GM23338 (cell line): ENCODE measurements around the gene LEO1. TPM values are rescaled to one million over a fixed set of nuclear protein-coding genes. Genes with fewer than 3 reads are reported as not detected.

ENCODE experiments used
- ATAC-seq: fragments of 200-7000 bp; cut with Tn5 transposase; 3 replicates; pipeline ENCODE4 v1.9.1; 2020
- DNase-seq: peaks from one replicate; pipeline ENCODE4 v3.0.0-alpha.2; 2015; ENCODE audit warnings: low spot score
- H2AFZ ChIP-seq: fragments of 200-600 bp; sonication (generic); 2 replicates; pipeline ENCODE4 v1.8.0; 2016; ENCODE audit warnings: antibody characterized with exemption, mild to moderate bottlenecking, moderate library complexity
- H3F3A ChIP-seq: fragments of 200-600 bp; sonication (generic); replicated peaks from 2 replicates; pipeline ENCODE4 v1.8.0; 2017; ENCODE audit warnings: antibody characterized with exemption, mixed run types, low read depth
- H3K27ac ChIP-seq: fragments of 200-600 bp; sonication (generic); 2 replicates; pipeline ENCODE4 v1.6.1; 2016; ENCODE audit warnings: low read depth
- H3K27me3 ChIP-seq: fragments of 200-600 bp; sonication (generic); 2 replicates; pipeline ENCODE4 v1.8.0; 2016; ENCODE audit warnings: mild to moderate bottlenecking, mixed run types, moderate library complexity; ENCODE audit not compliant: insufficient read depth
- H3K36me3 ChIP-seq: fragments of 200-600 bp; sonication (generic); 2 replicates; pipeline ENCODE4 v1.8.0; 2016; ENCODE audit warnings: mild to moderate bottlenecking; ENCODE audit not compliant: insufficient read depth
- H3K4me1 ChIP-seq: fragments of 200-600 bp; sonication (generic); 2 replicates; pipeline ENCODE4 v1.8.0; 2016; ENCODE audit warnings: mild to moderate bottlenecking, moderate library complexity; ENCODE audit not compliant: insufficient read depth
- H3K4me2 ChIP-seq: fragments of 200-600 bp; sonication (generic); 2 replicates; pipeline ENCODE4 v1.7.1; 2017; ENCODE audit warnings: mixed run types
- H3K4me3 ChIP-seq: fragments of 200-600 bp; sonication (generic); 2 replicates; pipeline ENCODE4 v1.6.1; 2016; ENCODE audit warnings: mixed run types
- H3K79me2 ChIP-seq: fragments of 200-600 bp; sonication (generic); replicated peaks from 2 replicates; pipeline ENCODE4 v1.8.0; 2017; ENCODE audit warnings: mild to moderate bottlenecking; ENCODE audit not compliant: insufficient read depth
- H3K9me2 ChIP-seq: fragments of 200-600 bp; sonication (generic); 2 replicates; pipeline ENCODE4 v1.8.0; 2017; ENCODE audit not compliant: insufficient read depth
- H4K20me1 ChIP-seq: fragments of 200-600 bp; sonication (generic); replicated peaks from 2 replicates; pipeline ENCODE4 v1.8.0; 2017; ENCODE audit warnings: mild to moderate bottlenecking; ENCODE audit not compliant: insufficient read depth
- H3K27ac Mint-ChIP-seq: 2 replicates; pipeline ENCODE4 v1.8.0; 2020; ENCODE audit warnings: inconsistent platforms, mild to moderate bottlenecking, moderate library complexity, mixed read lengths
- H3K27me3 Mint-ChIP-seq: 3 replicates; pipeline ENCODE4 v1.8.0; 2022; ENCODE audit warnings: low read depth, mild to moderate bottlenecking, moderate library complexity, mixed read lengths, inconsistent platforms; ENCODE audit not compliant: insufficient read depth, poor library complexity
- H3K36me3 Mint-ChIP-seq: 3 replicates; pipeline ENCODE4 v1.8.0; 2021; ENCODE audit warnings: low read depth, mild to moderate bottlenecking, inconsistent platforms, moderate library complexity, mixed read lengths
- H3K4me1 Mint-ChIP-seq: 3 replicates; pipeline ENCODE4 v1.8.0; 2020; ENCODE audit warnings: mild to moderate bottlenecking, inconsistent platforms, mixed read lengths
- H3K4me3 Mint-ChIP-seq: 3 replicates; pipeline ENCODE4 v1.8.0; 2021; ENCODE audit warnings: moderate library complexity, mild to moderate bottlenecking, inconsistent platforms, mixed read lengths
- H3K9me3 Mint-ChIP-seq: 3 replicates; pipeline ENCODE4 v1.8.0; 2020; ENCODE audit warnings: moderate library complexity, mild to moderate bottlenecking, inconsistent platforms, mixed read lengths
- CREB1 ChIP-seq: fragments of 250-450 bp; sonication (Bioruptor Pico); IDR thresholded peaks from 2 replicates; pipeline ENCODE4 v1.5.0; 2020; ENCODE audit warnings: low read depth, mild to moderate bottlenecking, moderate library complexity
- CTCF ChIP-seq, 2 experiments: fragments of 200-600 bp in 1 of 2; sonication (generic) in 1 of 2; conservative IDR thresholded peaks; 2 replicates each; pipeline versions ENCODE4 v1.5.1 to v1.6.1; 2016 to 2017; ENCODE audit warnings: antibody characterized with exemption in 2 of 2, low read depth in 2 of 2, mild to moderate bottlenecking in 2 of 2, moderate library complexity in 1 of 2
- ETS1 ChIP-seq: IDR thresholded peaks from 2 replicates; pipeline ENCODE4 v1.6.1; 2016; ENCODE audit warnings: antibody characterized with exemption
- EZH2 ChIP-seq: fragments of 200-600 bp; sonication (generic); IDR thresholded peaks from one replicate; pipeline ENCODE4 v1.8.0; 2017; ENCODE audit warnings: antibody characterized with exemption, mild to moderate bottlenecking, low read depth; ENCODE audit not compliant: unreplicated experiment
- EZH2phosphoT487 ChIP-seq: fragments of 200-600 bp; sonication (generic); IDR thresholded peaks from one replicate; pipeline ENCODE4 v1.8.1; 2018; ENCODE audit warnings: antibody characterized with exemption; ENCODE audit not compliant: unreplicated experiment
- NANOG ChIP-seq: IDR thresholded peaks from 2 replicates; pipeline ENCODE4 v1.6.1; 2016; ENCODE audit warnings: antibody characterized with exemption, borderline replicate concordance
- POLR2AphosphoS5 ChIP-seq: IDR thresholded peaks from 2 replicates; pipeline ENCODE4 v1.6.1; 2016; ENCODE audit warnings: antibody characterized with exemption, low read depth
- REST ChIP-seq: IDR thresholded peaks from one replicate; pipeline ENCODE4 v1.6.1; 2018; ENCODE audit warnings: antibody characterized with exemption; ENCODE audit not compliant: unreplicated experiment
- STAT1 ChIP-seq: IDR thresholded peaks from one replicate; pipeline ENCODE4 v1.6.1; 2016; ENCODE audit warnings: antibody characterized with exemption; ENCODE audit not compliant: unreplicated experiment
- ZNF114 ChIP-seq: fragments of 250-450 bp; sonication (Bioruptor Pico); IDR thresholded peaks from 2 replicates; pipeline ENCODE4 v1.5.0; 2020; ENCODE audit warnings: mild to moderate bottlenecking, moderate library complexity
- ZNF331 ChIP-seq: fragments of 250-450 bp; sonication (Bioruptor Pico); IDR thresholded peaks from 2 replicates; pipeline ENCODE4 v1.5.0; 2020; ENCODE audit warnings: low read depth, mild to moderate bottlenecking, moderate library complexity
- ZNF462 ChIP-seq: fragments of 250-450 bp; sonication (Bioruptor Pico); IDR thresholded peaks from 2 replicates; pipeline ENCODE4 v1.5.0; 2020; ENCODE audit warnings: mild to moderate bottlenecking, moderate library complexity
- polyA plus RNA-seq: library from polyadenylated mRNA; unstranded; fragments of >200 nt; fragmentation: Nextera tagmentation; extraction: Ambion mirVana; gene quantifications from 2 replicates; pipeline ENCODE4 v1.2.1, GENCODE V29; 2016
- total RNA-seq: library from RNA; depleted of rRNA; stranded (reverse); fragments of >200 nt; shearing (Covaris generic); gene quantifications from 2 replicates; pipeline ENCODE4 v1.2.3, GENCODE V29; 2014

LEO1 gene
- total and polyA plus RNA-seq, 2 experiments from 2014 or later: 41.4 to 55.6 TPM

GRCh38 chr15:52014616-52015015 lies 43.0 kb upstream of the LEO1 start (continued):
- TF ChIP-seq REST (no peak), EZH2phosphoT487 (no peak), NANOG (no peak), ZNF114 (CRISPR knock-in tag) (no peak), ZNF331 (CRISPR knock-in tag) (no peak)

GRCh38 chr15:52013151-52013791 lies 41.7 kb upstream of the LEO1 start:
- H2AFZ ChIP-seq: no peak overlapping the region
- no peaks in the 10 kb centered on the region for H3F3A ChIP-seq
- H4K20me1 ChIP-seq: no peaks in the 10 kb centered on the region
- Mint-ChIP-seq H3K36me3 (no peaks in the 10 kb centered on the region), H3K27me3 (peaks cover 16% of the 10 kb centered on the region), H3K9me3 (0 out of 3 replicates have a peak, but pooled peaks cover 1% of the 10 kb centered on the region), H3K27ac (no peak overlapping the region), H3K4me1 (peaks cover 9% of the 10 kb centered on the region; the same call in 2 of the 3 replicates), H3K4me3 (no peak overlapping the region)
- DNase-seq: no peak
- no peak for ATAC-seq
- no peak for TF ChIP-seq EZH2
- TF ChIP-seq ZNF462 (CRISPR knock-in tag): no peak
- no peak for TF ChIP-seq EZH2phosphoT487
- no peak for TF ChIP-seq STAT1
- TF ChIP-seq CTCF (conservative IDR thresholded peaks at IDR 0.05; ENCODE audit: low read depth in 2 of 2): no peak
- TF ChIP-seq ETS1: no peak
- no peak for TF ChIP-seq CREB1
- TF ChIP-seq POLR2AphosphoS5: no peak
- no peak for TF ChIP-seq NANOG
- no peak overlapping the region for H3K4me2 ChIP-seq
- no peaks in the 10 kb centered on the region for H3K79me2 ChIP-seq
- no peaks in the 10 kb centered on the region for H3K27me3 ChIP-seq
- H3K27ac ChIP-seq: no peak overlapping the region
- no peaks in the 10 kb centered on the region for H3K4me1 ChIP-seq
- no peaks in the 10 kb centered on the region; the same call in 1 of the 2 replicates for H3K9me2 ChIP-seq
- H3K4me3 ChIP-seq: no peak overlapping the region
- H3K36me3 ChIP-seq: no peaks in the 10 kb centered on the region
